Keratinocyte (primary cell): ENCODE measurements around the gene IGFALS.

Experiments
- EZH2 ChIP-seq: IDR thresholded peaks from one replicate; pipeline ENCODE4 v1.6.1; 2012; ENCODE audit warnings: inconsistent platforms, mild to moderate bottlenecking, low read length, moderate library complexity
- TF ChIP-seq, protein P1 (sequence below), 3 experiments: IDR thresholded peaks in 1 of 3; conservative IDR thresholded peaks in 1 of 3; optimal IDR thresholded peaks in 1 of 3; 2 replicates in 2 of 3; 3 replicates in 1 of 3; pipeline versions ENCODE3 to v1.5.1; 2011; ENCODE audit warnings: low read length in 3 of 3, mild to moderate bottlenecking in 3 of 3, moderate library complexity in 2 of 3, control low read depth in 1 of 3, inconsistent platforms in 1 of 3; ENCODE audit not compliant: insufficient read depth in 2 of 3; ENCODE audit errors: extremely low read depth in 1 of 3

DNA sequence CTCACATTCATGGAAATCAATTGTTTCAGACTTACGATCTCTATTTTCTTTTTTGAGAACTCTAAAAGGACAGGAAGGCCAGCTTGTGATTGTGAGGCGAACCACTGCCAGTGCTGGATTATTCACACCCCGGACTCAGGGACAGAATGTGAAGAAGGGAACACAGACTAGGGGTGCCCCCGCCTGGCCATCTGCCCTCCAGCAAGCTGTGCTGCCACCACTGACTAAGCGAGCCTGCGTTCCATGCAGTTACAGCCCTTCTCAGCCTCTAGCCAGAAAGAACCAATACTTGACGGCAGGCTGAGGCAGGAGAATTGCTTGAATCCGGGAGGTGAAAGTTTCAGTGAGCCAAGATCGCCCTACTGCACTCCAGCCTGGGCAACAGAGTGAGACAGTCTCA is 30.3 kb upstream of the IGFALS start:
- TF ChIP-seq, protein P1, sequence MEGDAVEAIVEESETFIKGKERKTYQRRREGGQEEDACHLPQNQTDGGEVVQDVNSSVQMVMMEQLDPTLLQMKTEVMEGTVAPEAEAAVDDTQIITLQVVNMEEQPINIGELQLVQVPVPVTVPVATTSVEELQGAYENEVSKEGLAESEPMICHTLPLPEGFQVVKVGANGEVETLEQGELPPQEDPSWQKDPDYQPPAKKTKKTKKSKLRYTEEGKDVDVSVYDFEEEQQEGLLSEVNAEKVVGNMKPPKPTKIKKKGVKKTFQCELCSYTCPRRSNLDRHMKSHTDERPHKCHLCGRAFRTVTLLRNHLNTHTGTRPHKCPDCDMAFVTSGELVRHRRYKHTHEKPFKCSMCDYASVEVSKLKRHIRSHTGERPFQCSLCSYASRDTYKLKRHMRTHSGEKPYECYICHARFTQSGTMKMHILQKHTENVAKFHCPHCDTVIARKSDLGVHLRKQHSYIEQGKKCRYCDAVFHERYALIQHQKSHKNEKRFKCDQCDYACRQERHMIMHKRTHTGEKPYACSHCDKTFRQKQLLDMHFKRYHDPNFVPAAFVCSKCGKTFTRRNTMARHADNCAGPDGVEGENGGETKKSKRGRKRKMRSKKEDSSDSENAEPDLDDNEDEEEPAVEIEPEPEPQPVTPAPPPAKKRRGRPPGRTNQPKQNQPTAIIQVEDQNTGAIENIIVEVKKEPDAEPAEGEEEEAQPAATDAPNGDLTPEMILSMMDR (optimal IDR thresholded peaks at IDR 0.05 in 1 of 3, IDR thresholded peaks at IDR 0.05 in 1 of 3, conservative IDR thresholded peaks at IDR 0.05 in 1 of 3; ENCODE audit: extremely low read depth in 1 of 3, insufficient read depth in 2 of 3, low read length in 3 of 3), result peak in 2 of 3 experiments; percentile 3 to 68
- no peak for TF ChIP-seq EZH2
